ENCODE measurements around the gene LCP2.

- no peak for TF ChIP-seq CTCF (IDR thresholded peaks at IDR 0.05)
- no peak for TF ChIP-seq POLR2AphosphoS5 (IDR thresholded peaks at IDR 0.05; ENCODE audit: low read depth, low read length)
These were observed 18.7 kb downstream of the LCP2 start for GRCh38 chr5:170278611-170279458.

Measured in Panc1 (cell line).